Stimulated activated CD8-positive, alpha-beta memory T cell treated with anti-CD3 and anti-CD28 coated beads, Interleukin-15, amount 100 ng/mL, for 4 hours (primary cell): Measurements from ENCODE around the gene KYNU.
"Not testable (repeated sequence)": the region's sequence is repeated elsewhere in the genome, so short reads cannot be mapped to it uniquely, and the experiment has no call there.

Source experiments
- DNase-seq, 2 donors: peaks; one replicate each; pipeline ENCODE4 v3.0.0-alpha.2; 2020; ENCODE audit warnings: low read depth in 2 of 2

KYNU gene

GRCh38 chr2:142871396-142871795 is 6.1 kb upstream of the KYNU start:
- DNase-seq = no peak

- no peak for DNase-seq
Measured at GRCh38 chr2:142872882-142873724, 4.4 kb upstream of the KYNU start.

- DNase-seq = no peak
Measured at GRCh38 chr2:142873831-142874287, 3.6 kb upstream of the KYNU start.

GRCh38 chr2:142874293-142874814 is 3.1 kb upstream of the KYNU start:
- no peak for DNase-seq

- no peak for DNase-seq
Measured at GRCh38 chr2:142875010-142875409, 2.5 kb upstream of the KYNU start.

GRCh38 chr2:142875652-142876051 is 1.8 kb upstream of the KYNU start:
- DNase-seq = no peak

GRCh38 chr2:142876423-142876822 is 1.0 kb upstream of the KYNU start:
- no peak for DNase-seq

GRCh38 chr2:142878031-142878678 is 691 bp downstream of the KYNU start:
- DNase-seq = no peak

- no peak for DNase-seq
Measured at GRCh38 chr2:142879151-142879550, 1.7 kb downstream of the KYNU start.

- DNase-seq = no peak
Measured at GRCh38 chr2:142880279-142880678, 2.8 kb downstream of the KYNU start.

GRCh38 chr2:142881619-142882018 is 4.2 kb downstream of the KYNU start:
- no peak for DNase-seq

GRCh38 chr2:142882500-142882899 is 5.0 kb downstream of the KYNU start:
- not testable (repeated sequence) for DNase-seq

GRCh38 chr2:142883526-142883925 is 6.1 kb downstream of the KYNU start:
- no peak for DNase-seq

- DNase-seq = no peak
Measured at GRCh38 chr2:142885543-142885942, 8.1 kb downstream of the KYNU start.

GRCh38 chr2:142892715-142893114 is 15.3 kb downstream of the KYNU start:
- DNase-seq = no peak

GRCh38 chr2:142893241-142893640 is 15.8 kb downstream of the KYNU start:
- DNase-seq = no peak

GRCh38 chr2:142897807-142898206 is 20.3 kb downstream of the KYNU start:
- DNase-seq = no peak

GRCh38 chr2:142900327-142900726 is 22.9 kb downstream of the KYNU start:
- DNase-seq = not testable (repeated sequence)

- no peak for DNase-seq
Measured at GRCh38 chr2:142901780-142902179, 24.3 kb downstream of the KYNU start.

GRCh38 chr2:142903726-142904125 is 26.3 kb downstream of the KYNU start:
- not testable (repeated sequence) for DNase-seq

GRCh38 chr2:142907653-142908052 is 30.2 kb downstream of the KYNU start:
- DNase-seq = no peak

- DNase-seq = no peak
Measured at GRCh38 chr2:142914507-142915313, 37.2 kb downstream of the KYNU start.
